GM23248 (cell line): ENCODE measurements around the gene PLEKHH1. TPM values are rescaled to one million over a fixed set of nuclear protein-coding genes. Genes with fewer than 3 reads are reported as not detected.

Experiments used
- DNase-seq: peaks from one replicate; pipeline ENCODE4 v3.0.0-alpha.2; 2015
- H2AFZ ChIP-seq: fragments of 200-600 bp; sonication (generic); 2 replicates; pipeline ENCODE4 v1.6.1; 2016; ENCODE audit warnings: antibody characterized with exemption
- H3F3A ChIP-seq: fragments of 200-600 bp; sonication (generic); 2 replicates; pipeline ENCODE4 v1.6.1; 2016; ENCODE audit warnings: mild to moderate bottlenecking, antibody characterized with exemption, mixed run types; ENCODE audit not compliant: insufficient read depth
- H3K27ac ChIP-seq: fragments of 200-600 bp; sonication (generic); 2 replicates; pipeline ENCODE4 v1.5.1; 2016; ENCODE audit warnings: mild to moderate bottlenecking
- H3K27me3 ChIP-seq: fragments of 200-600 bp; sonication (generic); replicated peaks from 2 replicates; pipeline ENCODE4 v1.6.1; 2016; ENCODE audit warnings: mild to moderate bottlenecking; ENCODE audit not compliant: insufficient read depth
- H3K36me3 ChIP-seq: fragments of 200-600 bp; sonication (generic); 2 replicates; pipeline ENCODE4 v1.6.1; 2016; ENCODE audit warnings: low read depth, mild to moderate bottlenecking
- H3K4me1 ChIP-seq: fragments of 200-600 bp; sonication (generic); 2 replicates; pipeline ENCODE4 v1.6.1; 2016; ENCODE audit warnings: mild to moderate bottlenecking; ENCODE audit not compliant: insufficient read depth
- H3K4me2 ChIP-seq: fragments of 200-600 bp; sonication (generic); one replicate; pipeline ENCODE4 v1.6.1; 2016; ENCODE audit warnings: mild to moderate bottlenecking; ENCODE audit not compliant: unreplicated experiment
- H3K4me3 ChIP-seq: fragments of 200-600 bp; sonication (generic); 2 replicates; pipeline ENCODE4 v1.5.1; 2016; ENCODE audit warnings: mild to moderate bottlenecking
- H3K79me2 ChIP-seq: fragments of 200-600 bp; sonication (generic); 2 replicates; pipeline ENCODE4 v1.6.1; 2016; ENCODE audit warnings: mild to moderate bottlenecking; ENCODE audit not compliant: insufficient read depth
- H3K9ac ChIP-seq: fragments of 200-600 bp; sonication (generic); 2 replicates; pipeline ENCODE4 v1.6.1; 2016; ENCODE audit warnings: mild to moderate bottlenecking
- H3K9me2 ChIP-seq: fragments of 200-600 bp; sonication (generic); 2 replicates; pipeline ENCODE4 v1.6.1; 2016; ENCODE audit warnings: mixed run types, mild to moderate bottlenecking, moderate library complexity; ENCODE audit not compliant: insufficient read depth
- H3K9me3 ChIP-seq: fragments of 200-600 bp; sonication (generic); one replicate; pipeline ENCODE4 v1.6.1; 2017; ENCODE audit warnings: low read depth
- H4K20me1 ChIP-seq: fragments of 200-600 bp; sonication (generic); 2 replicates; pipeline ENCODE4 v1.6.0; 2016; ENCODE audit not compliant: insufficient read depth
- EZH2 ChIP-seq: fragments of 200-600 bp; sonication (generic); IDR thresholded peaks from 2 replicates; pipeline ENCODE4 v1.6.1; 2018; ENCODE audit warnings: antibody characterized with exemption, mild to moderate bottlenecking; ENCODE audit not compliant: insufficient read depth, poor library complexity, severe bottlenecking
- EZH2phosphoT487 ChIP-seq: fragments of 200-600 bp; sonication (generic); IDR thresholded peaks from 2 replicates; pipeline ENCODE4 v1.6.1; 2018; ENCODE audit warnings: antibody characterized with exemption, moderate library complexity, mild to moderate bottlenecking, low read depth; ENCODE audit not compliant: insufficient read depth
- WGBS, 2 experiments: methylation state at CpG; one replicate each; pipeline ENCODE4 v1.1.6; 2015 to 2017; ENCODE audit warnings: low lambda C conversion rate in 2 of 2, low coverage in 1 of 2; ENCODE audit errors: missing lambda C conversion rate in 2 of 2; 5-methylcytosine and 5-hydroxymethylcytosine counted together
- in situ Hi-C: fragments of 300-500 bp; cut with MboI; formaldehyde crosslinking; loops from 2 replicates; pipeline ENCODE4 v1.15.0; 2020
- polyA plus RNA-seq: library from polyadenylated mRNA; unstranded; fragments of >200 nt; fragmentation: Nextera tagmentation; extraction: Ambion mirVana; gene quantifications from 2 replicates; pipeline ENCODE4 v1.2.1, GENCODE V29; 2016
- total RNA-seq: library from RNA; depleted of rRNA; stranded (reverse); fragments of >200 nt; shearing (Covaris generic); gene quantifications from 2 replicates; pipeline ENCODE4 v1.2.3, GENCODE V29; 2014

Gene PLEKHH1
- total and polyA plus RNA-seq, 2 experiments from 2014 or later: under 0.01 to 0.13 TPM

- 68 to 86% methylated on average over 4 of the region's 4 CpGs for WGBS, 2 experiments
- in situ Hi-C loops: no loop called here
Observed at GRCh38 chr14:67487332-67487731, 45.8 kb upstream of the PLEKHH1 start.

GRCh38 chr14:67487937-67488893 lies 44.9 kb upstream of the PLEKHH1 start, which contains the start of gene TMEM229B:
TSS of gene TMEM229B (minus strand) at chr14:67488721. CDS start at chr14:67473923, 14,798 bp downstream.
- H3K4me1 ChIP-seq: no peaks in the 10 kb centered on the region
- no peak within 1 kb of the TSS for H3K4me2 ChIP-seq
- H3K79me2 ChIP-seq: no peaks in the 10 kb centered on the region
- H3K27ac ChIP-seq: no peak within 1 kb of the TSS
- H3K9me2 ChIP-seq: no peaks in the 10 kb centered on the region
- H3K36me3 ChIP-seq: no peaks in the 10 kb centered on the region
- H3K4me3 ChIP-seq: no peak within 1 kb of the TSS
- no peaks in the 10 kb centered on the region for H4K20me1 ChIP-seq
- H3K9me3 ChIP-seq: no peaks in the 10 kb centered on the region
- no peaks in the 10 kb centered on the region for H3F3A ChIP-seq
- no peaks in the 10 kb centered on the region for H3K27me3 ChIP-seq
- DNase-seq: no peak
- TF ChIP-seq EZH2 (no peak), EZH2phosphoT487 (no peak)
- in situ Hi-C loops: no loop called here
- no peak within 1 kb of the TSS for H3K9ac ChIP-seq
- H2AFZ ChIP-seq: no peak within 1 kb of the TSS
- WGBS, 2 experiments: 60 to 61% methylated on average over 13 of the region's 13 CpGs

More at GRCh38 chr14:67487332-67487731, 45.8 kb upstream of the PLEKHH1 start:
- DNase-seq: no peak
- H3K4me2 ChIP-seq: no peak overlapping the region
- no peaks in the 10 kb centered on the region for H3F3A ChIP-seq
- H2AFZ ChIP-seq: no peak overlapping the region
- no peak overlapping the region for H3K9ac ChIP-seq
- no peaks in the 10 kb centered on the region for H3K9me3 ChIP-seq
- H3K27me3 ChIP-seq: no peaks in the 10 kb centered on the region
- H3K27ac ChIP-seq: no peak overlapping the region
- H4K20me1 ChIP-seq: no peaks in the 10 kb centered on the region
- H3K4me1 ChIP-seq: no peaks in the 10 kb centered on the region
- no peak for TF ChIP-seq EZH2
- no peak for TF ChIP-seq EZH2phosphoT487
- no peaks in the 10 kb centered on the region for H3K79me2 ChIP-seq
- no peaks in the 10 kb centered on the region for H3K36me3 ChIP-seq
- H3K9me2 ChIP-seq: no peaks in the 10 kb centered on the region
- no peak overlapping the region for H3K4me3 ChIP-seq

GRCh38 chr14:67490196-67490595 lies 42.9 kb upstream of the PLEKHH1 start:
- Histone ChIP-seq H3K4me2 (no peak overlapping the region), H3K9me3 (no peaks in the 10 kb centered on the region), H3K4me1 (no peaks in the 10 kb centered on the region), H3K9me2 (no peaks in the 10 kb centered on the region), H3K27me3 (no peaks in the 10 kb centered on the region), H3K36me3 (no peaks in the 10 kb centered on the region), H3K27ac (no peak overlapping the region), H3F3A (no peaks in the 10 kb centered on the region), H3K79me2 (no peaks in the 10 kb centered on the region), H3K4me3 (no peak overlapping the region), H2AFZ (no peak overlapping the region), H3K9ac (no peak overlapping the region), H4K20me1 (no peaks in the 10 kb centered on the region)
- TF ChIP-seq EZH2phosphoT487: no peak
- TF ChIP-seq EZH2: no peak
- WGBS, 2 experiments: 80% methylated on average over 4 of the region's 4 CpGs
- DNase-seq: no peak
- in situ Hi-C loops: no loop called here

DNA sequence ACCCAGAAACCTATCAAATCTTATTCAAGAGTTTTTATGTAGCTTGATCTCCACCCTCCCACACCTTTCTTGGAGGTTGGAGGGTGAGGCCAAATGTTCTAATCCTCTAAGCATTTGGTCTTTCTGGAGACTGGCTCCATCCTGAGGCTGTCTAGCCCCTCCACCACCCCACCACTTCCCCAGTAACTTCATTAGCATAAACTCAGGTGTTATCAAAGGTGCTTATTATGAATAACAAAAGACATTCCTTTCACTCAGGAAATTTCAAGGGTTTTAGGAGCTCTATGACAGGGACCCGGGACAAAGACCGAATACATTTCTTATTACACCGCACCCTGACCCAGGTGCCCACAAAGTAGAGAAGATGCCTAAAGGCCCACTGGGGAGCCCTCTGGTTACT lies 41.8 kb upstream of the PLEKHH1 start:
- H3K79me2 ChIP-seq: no peaks in the 10 kb centered on the region
- H3K4me2 ChIP-seq: no peak overlapping the region
- no peak overlapping the region for H3K9ac ChIP-seq
- no peak overlapping the region for H2AFZ ChIP-seq
- H3K4me1 ChIP-seq: no peaks in the 10 kb centered on the region
- 95 to 98% methylated on average over 3 of the region's 3 CpGs for WGBS, 2 experiments
- H3K27me3 ChIP-seq: no peaks in the 10 kb centered on the region
- no peaks in the 10 kb centered on the region for H4K20me1 ChIP-seq
- no peak for DNase-seq
- no peak overlapping the region for H3K27ac ChIP-seq
- H3K9me2 ChIP-seq: no peaks in the 10 kb centered on the region
- no peak for TF ChIP-seq EZH2
- no peak for TF ChIP-seq EZH2phosphoT487
- no peaks in the 10 kb centered on the region for H3F3A ChIP-seq
- no peaks in the 10 kb centered on the region for H3K9me3 ChIP-seq
- H3K4me3 ChIP-seq: no peak overlapping the region
- no peaks in the 10 kb centered on the region for H3K36me3 ChIP-seq
- in situ Hi-C loops: no loop called here
